HG03139 (cell line): ENCODE measurements around the gene EHBP1L1.
A peak's percentile ranks its signal among the peaks of the same experiment; 100 is the strongest.

ENCODE experiments used
- ATAC-seq: cut with Tn5 transposase; IDR thresholded peaks from one replicate; pipeline ENCODE4 v1.9.1; 2021; ENCODE audit not compliant: unreplicated experiment

EHBP1L1 gene

DNA sequence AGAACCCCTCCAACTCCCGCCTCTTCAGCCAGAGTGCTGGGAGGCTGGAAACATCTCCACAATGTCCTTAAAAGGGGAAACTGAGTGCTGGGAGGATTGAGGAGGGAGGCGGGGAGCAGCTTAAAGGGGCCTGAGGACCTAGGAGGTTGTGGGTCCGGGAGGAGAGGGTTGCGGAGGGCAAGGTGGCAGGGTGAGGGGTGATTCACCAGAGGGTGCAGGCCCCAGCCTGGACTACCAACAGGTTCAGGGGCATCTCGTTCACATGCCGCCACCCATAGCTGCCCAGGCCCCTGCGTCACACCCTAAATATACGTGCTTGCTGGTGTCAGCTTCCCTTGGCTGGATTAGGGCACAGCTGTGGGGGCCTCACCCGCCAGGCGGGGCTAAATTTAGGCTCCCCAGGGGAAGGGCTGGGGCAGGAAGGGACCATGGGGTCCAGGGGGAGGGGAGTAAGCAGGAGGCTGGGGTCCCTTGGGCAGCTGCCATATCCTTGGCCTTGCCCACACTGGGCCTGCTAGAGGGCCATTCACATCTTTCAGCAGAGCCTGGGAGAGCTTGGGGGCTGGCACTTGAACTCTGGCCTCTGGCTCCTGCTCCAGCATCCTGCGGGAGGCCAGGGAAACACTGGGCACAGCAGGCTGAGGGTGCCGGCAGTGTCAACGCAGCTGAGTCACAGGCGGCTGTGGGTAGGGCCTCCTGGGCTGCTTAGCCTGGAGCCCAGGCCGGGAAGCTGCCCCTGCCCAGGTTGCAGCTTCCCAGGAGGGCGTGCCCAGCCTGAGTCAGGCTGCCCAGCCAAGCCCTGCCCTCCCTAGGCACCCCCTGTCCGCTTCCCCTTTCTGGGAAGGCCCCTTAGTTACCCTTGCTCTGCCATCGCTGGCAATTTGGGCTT lies 1.3 kb downstream of the EHBP1L1 start:
- no peak for ATAC-seq

- ATAC-seq: no peak
These were observed 1.9 kb downstream of the EHBP1L1 start for GRCh38 chr11:65577756-65578109.

DNA sequence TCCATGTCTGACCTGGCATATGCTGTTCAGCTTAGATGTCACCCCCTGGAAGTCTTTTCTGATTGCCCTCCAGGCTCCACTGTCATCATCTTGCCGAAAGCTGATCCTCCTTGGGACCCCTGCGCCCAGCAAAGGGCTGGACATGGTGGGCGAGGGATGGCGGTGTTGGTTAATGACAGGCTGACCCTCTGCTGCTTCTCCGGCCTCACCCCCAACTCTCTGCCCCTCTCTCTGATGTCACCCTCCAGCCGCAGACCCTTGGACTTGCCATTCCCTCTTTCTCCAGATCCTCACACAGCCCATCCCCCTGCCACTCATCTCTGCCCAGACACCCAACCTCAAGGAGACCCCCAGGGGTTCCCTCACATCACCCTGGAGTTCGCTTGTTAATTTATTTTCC lies 2.3 kb downstream of the EHBP1L1 start:
- ATAC-seq: no peak

- ATAC-seq: no peak
These were observed 2.8 kb downstream of the EHBP1L1 start for GRCh38 chr11:65578667-65579066.

GRCh38 chr11:65579291-65579690 lies 3.4 kb downstream of the EHBP1L1 start:
- no peak for ATAC-seq

GRCh38 chr11:65580031-65580692 lies 4.3 kb downstream of the EHBP1L1 start:
- no peak for ATAC-seq

DNA sequence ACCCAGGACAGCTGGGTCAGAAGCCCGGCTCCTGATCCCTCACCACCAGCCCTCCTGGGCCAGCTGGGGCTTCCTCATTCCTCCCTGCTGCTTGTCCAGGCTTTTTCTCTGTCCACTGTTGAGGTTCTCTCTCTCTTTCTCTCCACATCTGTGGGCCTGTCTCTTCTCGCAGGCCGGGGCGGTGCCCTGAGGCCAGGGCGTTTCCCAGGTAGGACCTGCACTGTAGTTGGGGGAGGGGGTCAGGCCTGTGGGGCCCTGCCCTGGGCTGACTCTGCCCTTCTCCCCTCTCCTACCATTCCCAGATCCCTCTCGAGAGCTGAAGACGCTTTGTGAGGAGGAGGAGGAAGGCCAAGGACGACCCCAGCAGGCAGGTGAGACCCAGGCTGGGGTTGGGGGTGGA lies 4.9 kb downstream of the EHBP1L1 start:
- ATAC-seq: no peak

DNA sequence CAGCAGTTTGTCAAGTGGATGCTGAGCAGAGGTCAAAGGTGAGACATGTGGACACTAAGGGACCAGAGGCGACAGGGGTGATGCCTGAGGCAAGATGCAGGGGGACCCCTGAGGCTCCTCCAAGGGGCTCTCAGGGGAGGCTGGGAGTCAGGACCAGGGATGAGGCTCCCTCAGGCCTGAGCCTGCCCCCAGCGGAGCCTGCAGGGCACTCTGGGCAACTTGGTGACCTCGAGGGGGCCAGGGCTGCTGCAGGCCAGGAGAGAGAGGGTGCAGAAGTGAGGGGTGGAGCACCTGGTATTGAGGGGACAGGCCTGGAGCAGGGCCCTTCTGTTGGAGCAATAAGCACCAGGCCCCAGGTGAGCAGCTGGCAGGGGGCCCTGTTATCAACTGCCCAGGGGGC lies 6.1 kb downstream of the EHBP1L1 start:
- no peak for ATAC-seq

DNA sequence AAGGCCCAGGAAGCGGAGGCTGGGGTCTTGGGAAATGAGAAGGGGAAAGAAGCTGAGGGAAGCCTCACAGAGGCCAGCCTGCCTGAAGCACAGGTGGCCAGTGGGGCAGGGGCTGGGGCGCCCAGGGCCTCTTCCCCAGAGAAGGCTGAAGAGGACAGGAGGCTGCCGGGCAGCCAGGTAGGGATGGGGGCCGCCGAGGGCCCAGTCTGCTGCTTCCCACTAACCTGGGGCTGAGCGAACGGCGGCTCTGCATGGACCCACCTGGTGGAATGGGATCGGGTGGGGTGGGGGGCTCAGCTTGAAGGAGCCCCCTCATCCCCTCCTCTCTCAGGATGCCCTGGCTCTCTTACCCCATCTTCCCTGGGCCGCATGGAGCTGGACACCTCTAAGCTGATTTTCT lies 7.7 kb downstream of the EHBP1L1 start:
- no peak for ATAC-seq

DNA sequence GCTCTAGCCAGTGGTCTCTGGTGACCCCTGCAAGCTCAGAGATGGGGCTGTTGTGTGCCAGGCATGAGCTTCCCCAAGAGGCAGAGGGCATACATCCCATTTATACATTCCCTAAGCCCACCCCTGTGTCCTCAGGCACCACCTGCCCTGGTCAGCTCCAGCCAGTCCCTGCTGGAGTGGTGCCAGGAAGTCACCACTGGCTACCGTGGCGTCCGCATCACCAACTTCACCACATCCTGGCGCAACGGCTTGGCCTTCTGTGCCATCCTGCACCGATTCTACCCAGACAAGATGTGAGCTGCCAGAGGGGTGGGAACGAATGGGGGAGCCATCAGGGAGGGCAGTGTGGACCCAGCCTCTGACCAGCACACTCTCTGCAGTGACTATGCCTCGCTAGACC lies 8.3 kb downstream of the EHBP1L1 start:
- no peak for ATAC-seq

DNA sequence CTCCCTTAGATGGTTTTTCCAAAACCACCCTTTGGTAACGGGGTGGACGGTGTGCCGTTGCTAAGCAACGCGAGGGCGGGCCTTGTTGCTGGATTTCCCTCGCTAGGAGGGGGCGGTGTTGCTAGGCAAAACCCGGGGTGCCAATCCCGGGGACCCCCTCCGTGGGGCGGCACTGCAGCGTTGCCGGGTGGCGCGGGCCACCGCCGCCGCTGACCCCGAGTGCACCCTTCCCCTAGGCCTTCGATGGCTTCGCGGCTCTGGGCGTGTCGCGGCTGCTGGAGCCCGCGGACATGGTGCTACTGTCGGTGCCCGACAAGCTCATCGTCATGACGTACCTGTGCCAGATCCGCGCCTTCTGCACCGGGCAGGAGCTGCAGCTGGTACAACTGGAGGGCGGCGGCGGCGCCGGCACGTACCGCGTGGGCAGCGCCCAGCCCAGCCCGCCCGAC lies 8.9 kb downstream of the EHBP1L1 start:
- ATAC-seq: no peak

DNA sequence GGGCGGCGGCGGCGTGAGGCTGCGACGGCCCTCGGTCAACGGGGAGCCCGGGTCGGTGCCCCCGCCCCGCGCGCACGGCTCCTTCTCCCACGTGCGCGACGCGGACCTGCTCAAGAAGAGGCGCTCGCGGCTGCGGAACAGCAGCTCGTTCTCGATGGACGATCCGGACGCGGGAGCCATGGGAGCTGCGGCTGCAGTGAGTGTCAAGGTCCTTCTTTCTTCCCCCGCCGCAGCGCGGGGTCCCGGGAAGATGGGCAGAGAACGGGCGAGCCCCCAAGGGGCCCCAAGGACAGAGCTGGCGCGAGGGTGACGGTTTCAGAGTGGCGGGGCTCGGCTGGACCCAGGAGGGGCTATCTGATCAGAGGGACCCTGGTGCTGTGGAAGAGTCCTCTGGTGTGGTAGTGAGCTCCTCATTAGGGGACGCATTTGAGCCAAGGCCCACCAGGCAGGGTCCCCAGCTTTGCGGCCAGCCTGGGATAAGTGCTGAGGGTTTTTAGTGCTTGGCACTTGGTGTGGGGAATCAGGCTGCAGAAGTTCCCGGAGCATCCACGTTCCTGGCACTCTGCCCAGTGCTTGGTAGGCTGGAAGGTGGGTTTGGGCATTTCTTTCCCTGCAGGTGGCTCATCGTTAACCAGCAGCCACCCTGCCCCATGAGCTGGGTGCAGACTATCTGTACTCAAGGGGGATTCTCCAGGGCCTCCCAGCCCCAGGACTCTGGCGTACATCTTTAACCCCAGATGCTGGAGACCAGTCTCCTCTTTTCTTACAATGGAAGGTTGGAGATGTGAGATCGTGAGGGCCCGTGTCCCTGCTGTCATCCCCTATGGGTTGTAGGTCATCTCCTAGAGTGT lies 9.8 kb downstream of the EHBP1L1 start:
- ATAC-seq: no peak

GRCh38 chr11:65586247-65586630 lies 10.4 kb downstream of the EHBP1L1 start:
- ATAC-seq: no peak

- no peak for ATAC-seq
These were observed 10.8 kb downstream of the EHBP1L1 start for GRCh38 chr11:65586676-65587075.

DNA sequence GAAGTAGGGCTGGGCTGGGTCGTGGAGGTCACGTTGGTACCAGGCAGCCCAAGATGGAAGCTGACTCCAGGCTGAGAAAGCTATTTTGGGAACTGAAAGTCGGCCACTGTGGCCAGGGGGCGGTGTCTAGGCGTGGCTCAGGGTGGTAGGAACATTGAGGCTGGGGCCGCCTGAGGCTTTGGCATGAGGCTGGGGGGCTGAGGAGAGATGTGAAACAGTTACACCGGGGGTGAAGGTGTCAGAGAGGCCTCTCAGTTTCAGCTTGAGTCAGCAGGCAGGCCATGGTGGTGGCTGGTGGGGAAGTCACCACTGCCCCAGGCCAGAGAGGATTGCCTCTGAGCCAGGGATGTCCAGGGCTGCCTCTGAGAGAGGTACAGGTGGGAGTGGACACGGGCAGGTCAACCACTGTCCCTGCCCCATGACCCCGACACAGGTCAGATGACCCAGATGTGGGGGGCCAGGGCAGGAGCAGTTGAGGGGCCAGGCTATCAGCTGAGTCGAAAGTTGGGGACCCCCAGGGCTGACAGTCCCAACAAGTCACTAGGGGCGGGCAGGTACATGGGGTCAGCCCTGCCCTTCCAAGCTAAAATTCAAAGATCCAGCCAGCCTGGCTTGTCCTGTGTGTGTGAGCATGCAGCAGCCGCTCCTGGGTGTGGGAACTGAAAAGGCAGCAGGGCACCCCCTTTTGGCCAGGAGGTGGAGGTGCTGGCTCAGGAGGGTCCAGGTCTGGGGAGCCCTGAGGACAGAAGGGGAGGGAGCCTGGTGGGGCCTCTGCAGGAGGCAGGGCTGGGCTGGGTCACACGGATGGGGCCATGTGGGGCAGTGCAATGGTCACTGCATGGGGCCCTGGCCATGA lies 12.6 kb downstream of the EHBP1L1 start:
- ATAC-seq: peak; percentile 71

GRCh38 chr11:65589444-65590239 lies 13.8 kb downstream of the EHBP1L1 start:
- ATAC-seq: no peak

DNA sequence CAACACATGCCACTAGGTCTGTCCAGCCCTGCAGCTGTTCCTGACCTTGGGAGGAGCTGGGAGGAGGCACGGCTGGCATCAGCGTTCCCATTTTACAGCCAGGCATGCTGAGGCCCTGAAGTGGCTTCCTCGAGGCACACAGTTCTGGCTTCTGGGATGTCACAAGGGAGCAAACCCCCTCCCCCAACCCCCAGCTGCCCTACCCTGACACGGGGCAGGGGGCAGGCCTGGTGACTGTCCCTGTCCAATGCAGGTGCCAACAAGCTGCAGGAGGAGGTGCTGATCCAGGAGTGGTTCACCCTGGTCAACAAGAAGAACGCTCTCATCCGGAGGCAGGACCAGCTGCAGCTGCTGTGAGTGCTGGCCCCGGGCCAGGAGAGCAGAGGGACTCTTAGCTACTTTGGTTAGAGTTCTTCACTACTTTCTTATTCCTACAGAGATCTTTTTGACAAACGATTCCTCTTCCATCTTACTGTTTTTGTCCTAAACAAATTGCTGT lies 14.4 kb downstream of the EHBP1L1 start:
- ATAC-seq: no peak

- no peak for ATAC-seq
These were observed 16.3 kb downstream of the EHBP1L1 start for GRCh38 chr11:65591939-65592857.
